GM18508 (cell line): ENCODE results near the gene INTS3.

Experiments
- ATAC-seq: cut with Tn5 transposase; IDR thresholded peaks from one replicate; pipeline ENCODE4 v1.9.1; 2021; ENCODE audit warnings: moderate number of reproducible peaks; ENCODE audit not compliant: insufficient read depth, unreplicated experiment

Gene INTS3

GRCh38 chr1:153727463-153728304, at the start of gene INTS3:
INTS3 (plus strand) TSS chr1:153728050; CDS start chr1:153728635, 585 bp downstream.
- peak; percentile 85 for ATAC-seq

GRCh38 chr1:153678519-153679336, 49.1 kb upstream of the INTS3 start, which contains the start of gene NPR1:
NPR1 (plus strand) TSS chr1:153678688; CDS start chr1:153679109, 421 bp downstream.
- no peak for ATAC-seq

DNA sequence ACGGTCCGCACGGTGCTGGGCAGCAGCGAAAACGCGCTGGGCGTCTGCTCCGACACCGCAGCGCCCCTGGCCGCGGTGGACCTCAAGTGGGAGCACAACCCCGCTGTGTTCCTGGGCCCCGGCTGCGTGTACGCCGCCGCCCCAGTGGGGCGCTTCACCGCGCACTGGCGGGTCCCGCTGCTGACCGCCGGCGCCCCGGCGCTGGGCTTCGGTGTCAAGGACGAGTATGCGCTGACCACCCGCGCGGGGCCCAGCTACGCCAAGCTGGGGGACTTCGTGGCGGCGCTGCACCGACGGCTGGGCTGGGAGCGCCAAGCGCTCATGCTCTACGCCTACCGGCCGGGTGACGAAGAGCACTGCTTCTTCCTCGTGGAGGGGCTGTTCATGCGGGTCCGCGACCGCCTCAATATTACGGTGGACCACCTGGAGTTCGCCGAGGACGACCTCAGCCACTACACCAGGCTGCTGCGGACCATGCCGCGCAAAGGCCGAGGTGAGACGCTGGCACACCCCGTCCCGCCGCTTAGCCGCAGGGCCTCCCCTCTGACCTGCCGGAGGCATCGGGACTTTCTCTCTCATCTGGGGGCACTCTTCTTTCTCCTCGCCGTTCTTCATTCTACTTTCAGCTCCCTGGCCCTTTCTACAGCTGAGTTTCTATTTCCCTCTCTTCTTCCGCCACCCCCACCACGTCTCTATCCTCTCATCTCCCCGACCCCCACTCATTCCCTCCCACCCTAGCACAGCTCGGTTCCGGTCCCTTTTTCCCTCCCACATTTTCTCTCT, 48.3 kb upstream of the INTS3 start:
- no peak for ATAC-seq

GRCh38 chr1:153680120-153680403, 47.8 kb upstream of the INTS3 start:
- ATAC-seq, result no peak

DNA sequence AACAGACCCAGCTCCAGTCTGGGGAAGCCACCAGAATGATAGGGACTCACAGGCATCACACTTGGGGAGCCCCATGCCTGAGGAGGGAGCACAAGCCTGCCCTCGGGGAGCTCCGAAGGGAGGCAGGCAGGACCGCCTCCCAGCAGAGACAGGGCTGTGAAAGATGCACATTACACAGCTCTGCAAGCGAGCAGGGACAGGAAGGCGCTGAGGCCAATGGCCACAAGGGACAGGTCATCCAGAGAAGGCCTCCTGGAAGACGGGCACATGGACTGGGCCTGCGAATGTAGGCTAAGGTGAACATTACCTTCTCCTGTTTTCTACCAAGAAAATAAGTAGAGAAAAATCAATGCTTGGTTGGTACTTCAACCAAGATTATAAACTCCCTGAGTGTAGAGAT, 45.1 kb upstream of the INTS3 start:
- no peak for ATAC-seq

DNA sequence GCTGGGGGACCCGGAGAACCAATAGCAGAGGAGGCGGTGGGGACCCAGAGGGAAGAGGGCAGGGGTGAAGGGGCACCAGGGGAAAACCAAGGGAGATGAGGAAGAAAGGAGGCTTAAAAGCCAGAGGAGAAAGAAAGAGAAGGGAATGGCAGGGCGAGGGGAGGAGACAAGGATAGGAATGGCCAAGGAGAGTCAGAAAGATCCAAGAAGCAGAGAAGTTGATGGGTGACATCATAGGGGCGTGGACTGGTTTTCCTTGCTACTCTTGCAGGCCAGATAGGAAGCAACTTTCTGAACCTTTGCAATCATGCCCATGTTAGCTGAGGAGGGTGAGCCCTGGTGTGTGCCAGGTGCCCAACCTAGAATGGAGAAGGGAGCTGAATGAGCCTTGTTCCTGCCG, 44.0 kb upstream of the INTS3 start:
- ATAC-seq, result no peak

GRCh38 chr1:153684892-153685291, 43.0 kb upstream of the INTS3 start:
- ATAC-seq, result no peak

DNA sequence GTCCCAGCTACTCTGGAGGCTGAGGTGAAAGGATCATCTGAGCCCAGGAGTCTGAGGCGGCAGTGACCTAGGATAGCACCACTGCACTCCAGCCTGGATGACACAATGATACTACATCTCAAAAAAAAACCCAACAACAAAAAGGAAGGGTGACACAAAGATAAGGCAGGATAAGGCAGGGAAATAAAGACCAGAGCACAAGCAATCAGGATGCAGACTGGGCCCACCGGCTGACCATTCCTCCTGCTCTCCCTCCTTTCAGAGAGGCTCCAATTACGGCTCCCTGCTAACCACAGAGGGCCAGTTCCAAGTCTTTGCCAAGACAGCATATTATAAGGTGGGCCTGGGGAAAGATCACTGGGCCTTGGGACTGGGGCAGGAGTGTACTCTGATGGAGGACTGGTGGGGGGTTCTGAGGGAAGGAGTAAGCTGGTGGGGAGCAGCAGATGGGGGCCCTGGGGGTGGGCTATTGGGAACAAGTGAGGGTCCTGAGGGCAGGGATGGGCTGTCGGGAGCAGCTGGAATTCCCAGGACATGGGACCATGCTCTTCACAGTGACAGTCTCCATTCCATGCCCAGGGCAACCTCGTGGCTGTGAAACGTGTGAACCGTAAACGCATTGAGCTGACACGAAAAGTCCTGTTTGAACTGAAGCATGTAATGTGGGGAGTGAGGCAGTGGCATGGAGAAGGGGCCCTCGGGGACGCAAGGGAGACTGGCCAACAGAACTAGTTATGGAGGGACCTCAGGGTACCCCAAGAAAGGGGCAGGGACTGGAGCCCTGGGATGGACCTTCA, 42.1 kb upstream of the INTS3 start:
- no peak for ATAC-seq

DNA sequence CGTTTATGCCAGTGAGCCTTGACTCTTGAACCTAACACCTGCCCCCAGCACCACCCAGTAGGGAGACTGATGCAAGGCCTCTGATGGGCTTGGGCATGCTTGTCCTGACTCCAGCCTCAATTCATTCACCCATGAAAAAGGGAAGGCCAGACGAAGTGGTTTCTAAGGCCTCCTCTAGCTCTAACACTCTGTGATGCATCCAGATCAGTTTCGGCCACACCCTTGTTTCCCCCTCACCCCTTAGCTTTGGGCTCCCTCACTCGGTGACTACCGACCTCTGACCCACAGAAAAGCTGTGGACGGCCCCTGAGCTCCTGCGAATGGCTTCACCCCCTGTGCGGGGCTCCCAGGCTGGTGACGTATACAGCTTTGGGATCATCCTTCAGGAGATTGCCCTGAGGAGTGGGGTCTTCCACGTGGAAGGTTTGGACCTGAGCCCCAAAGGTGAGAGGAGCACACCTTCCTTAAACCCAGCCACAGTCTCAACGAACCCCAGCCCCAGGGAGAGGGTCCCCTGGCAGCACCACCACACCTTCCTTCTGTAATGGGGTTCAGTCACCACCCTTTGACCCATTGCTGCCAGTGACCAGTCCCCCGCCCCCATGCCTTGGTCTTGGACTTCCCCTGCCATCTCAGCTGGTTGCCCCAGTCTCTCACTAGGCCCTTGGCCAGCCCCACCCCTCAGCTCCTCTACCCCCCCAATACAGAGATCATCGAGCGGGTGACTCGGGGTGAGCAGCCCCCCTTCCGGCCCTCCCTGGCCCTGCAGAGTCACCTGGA, 40.3 kb upstream of the INTS3 start:
- ATAC-seq, result no peak

DNA sequence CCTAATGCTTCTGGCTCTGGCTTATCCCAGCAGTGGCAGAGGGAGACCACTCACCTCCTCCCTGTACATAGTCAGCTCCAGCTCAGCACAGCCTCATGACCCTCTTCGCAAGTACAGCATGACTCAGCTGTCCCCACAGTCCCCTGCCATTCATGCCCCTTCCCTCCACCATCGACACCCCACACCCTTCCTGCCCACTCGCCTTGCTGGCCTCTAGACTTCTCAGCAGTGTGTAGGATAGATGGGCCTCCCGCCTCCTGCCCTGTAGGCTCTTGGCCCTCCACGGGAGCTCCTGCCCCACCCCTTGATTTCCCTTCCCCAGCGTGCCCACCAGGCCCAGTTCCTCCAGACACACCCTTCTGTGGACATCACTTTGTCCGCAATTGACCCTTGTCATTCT, 39.6 kb upstream of the INTS3 start:
- ATAC-seq, result no peak

DNA sequence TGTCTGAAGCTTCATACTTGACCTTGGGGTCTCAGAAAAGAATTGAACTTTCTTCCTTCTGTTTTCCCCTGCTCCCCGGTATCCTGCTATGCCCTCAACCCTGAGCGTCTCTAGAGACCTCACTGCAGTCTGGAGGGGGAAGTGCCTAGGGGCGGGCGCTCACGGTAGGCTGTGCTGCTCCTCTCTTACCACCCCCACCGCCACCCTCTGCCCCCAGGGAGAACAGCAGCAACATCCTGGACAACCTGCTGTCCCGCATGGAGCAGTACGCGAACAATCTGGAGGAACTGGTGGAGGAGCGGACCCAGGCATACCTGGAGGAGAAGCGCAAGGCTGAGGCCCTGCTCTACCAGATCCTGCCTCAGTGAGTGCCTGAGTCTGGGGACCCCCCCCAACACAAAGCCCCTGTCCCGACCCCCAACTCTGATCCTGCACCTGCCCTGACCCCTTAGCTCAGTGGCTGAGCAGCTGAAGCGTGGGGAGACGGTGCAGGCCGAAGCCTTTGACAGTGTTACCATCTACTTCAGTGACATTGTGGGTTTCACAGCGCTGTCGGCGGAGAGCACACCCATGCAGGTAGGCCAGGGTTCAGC, 39.0 kb upstream of the INTS3 start:
- no peak for ATAC-seq

GRCh38 chr1:153693466-153693865, 34.4 kb upstream of the INTS3 start:
- no peak for ATAC-seq

DNA sequence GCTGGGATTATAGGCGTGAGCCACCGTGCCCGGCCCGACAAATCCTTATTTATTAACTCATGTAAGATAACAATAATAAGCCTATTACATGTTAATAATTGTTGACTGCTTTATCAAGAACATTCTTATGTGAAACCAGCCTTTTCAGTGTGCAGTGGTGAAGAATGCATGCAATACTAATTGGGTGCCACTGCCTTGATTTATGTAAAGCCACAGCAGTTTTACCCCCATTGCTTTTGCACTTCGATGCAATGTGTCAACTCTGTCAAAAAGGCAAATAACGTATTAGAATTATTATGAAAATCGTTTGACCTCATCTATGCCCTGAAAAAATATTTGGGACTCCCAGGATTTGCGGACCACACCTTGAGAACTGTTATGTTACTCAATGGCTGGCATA, 31.1 kb upstream of the INTS3 start:
- no peak for ATAC-seq

- ATAC-seq, result no peak
Measured at GRCh38 chr1:153697191-153698019, 30.4 kb upstream of the INTS3 start.

DNA sequence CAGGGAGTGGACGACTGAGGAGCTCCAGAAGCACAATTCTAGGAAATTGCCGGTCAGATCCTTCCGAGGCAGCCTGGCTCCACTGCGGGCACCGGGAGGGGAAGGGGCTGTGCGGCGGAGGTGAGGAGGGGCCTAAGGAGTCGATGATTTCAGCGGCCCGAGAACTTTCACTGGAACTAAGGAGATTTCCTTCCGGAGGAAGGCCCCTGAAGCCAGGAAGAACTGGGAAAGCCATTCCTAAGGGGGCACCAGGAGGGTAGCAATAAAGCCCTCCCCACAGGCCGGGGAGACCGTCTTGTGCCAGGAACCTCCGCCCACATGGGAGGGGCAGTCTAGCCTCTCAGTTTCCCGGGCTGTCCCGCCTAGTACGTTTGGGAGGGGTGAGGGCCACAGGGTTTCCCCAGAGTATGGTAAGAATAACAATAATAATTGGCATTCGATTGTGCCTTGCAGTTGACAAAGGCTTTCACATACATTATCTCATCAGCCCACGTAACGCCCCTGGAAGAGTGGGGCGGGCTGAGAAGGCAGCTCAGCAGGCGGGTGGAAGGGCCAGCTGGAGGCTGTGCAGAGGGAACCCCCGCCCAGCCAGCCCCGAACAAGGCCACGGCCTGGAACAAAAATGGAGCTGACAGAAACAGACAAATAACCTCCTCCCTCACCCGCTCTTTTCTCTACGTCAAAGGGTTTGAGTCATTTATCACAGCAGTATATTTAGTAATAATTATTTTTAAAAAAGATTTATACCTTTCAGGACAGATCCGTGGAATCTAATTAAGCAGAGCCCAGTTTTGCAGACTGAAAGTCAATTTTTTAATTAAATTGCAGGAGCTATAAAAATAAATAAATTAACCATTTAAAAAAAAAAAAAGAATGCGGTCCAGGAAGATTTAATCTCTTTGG, 29.6 kb upstream of the INTS3 start:
- no peak for ATAC-seq

DNA sequence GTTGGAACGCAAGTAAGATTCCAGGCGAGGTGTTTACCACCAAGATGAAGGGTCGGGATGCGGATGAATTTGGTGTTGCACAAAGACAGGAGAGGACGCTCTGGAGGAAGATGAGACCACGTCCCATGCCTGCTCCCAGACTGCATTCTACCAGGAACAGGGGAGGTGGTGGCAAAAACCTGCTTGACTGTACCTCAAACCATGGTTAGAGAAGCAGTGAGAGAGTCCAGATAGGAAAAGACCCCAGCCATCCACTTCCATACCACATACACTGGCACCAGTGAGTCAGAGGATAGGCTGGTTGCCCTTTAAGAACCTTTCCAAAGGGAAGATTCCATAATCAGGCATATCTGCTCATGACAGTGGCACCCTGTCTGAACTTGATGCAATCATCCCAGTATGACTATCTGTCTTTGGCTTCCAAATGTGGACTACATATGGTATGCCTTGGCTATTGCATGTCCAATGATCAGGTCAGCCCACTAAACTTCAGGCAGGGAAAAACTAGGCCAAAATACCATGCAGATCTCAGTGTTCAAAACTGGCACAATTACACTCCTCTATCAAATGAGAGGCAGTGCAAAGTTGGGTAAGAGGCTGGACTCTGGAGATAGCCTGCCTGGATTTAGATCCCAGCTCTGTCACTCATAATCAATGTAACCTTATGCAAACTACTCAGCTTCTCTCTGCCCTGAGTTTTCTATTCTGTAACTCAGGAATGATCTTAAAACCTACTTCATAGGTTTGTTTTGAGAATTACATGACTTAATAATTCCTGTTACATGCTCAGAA, 28.7 kb upstream of the INTS3 start:
- ATAC-seq, result no peak
